ENCODE data around the gene TM4SF5.

Gene TM4SF5

GRCh38 chr17:4796552-4796920 lies 24.9 kb downstream of the TM4SF5 start:
- peak; percentile 44 for DNase-seq (ENCODE audit: low read depth)
- TF ChIP-seq CTCF (conservative IDR thresholded peaks at IDR 0.05; ENCODE audit: control insufficient read depth, insufficient read depth, low read depth, low read length): no peak
- peak overlapping the region; percentile 100 for H3K4me3 ChIP-seq (ENCODE audit: control insufficient read depth, low read depth, low read length)

- no peak for TF ChIP-seq CTCF (conservative IDR thresholded peaks at IDR 0.05; ENCODE audit: control insufficient read depth, insufficient read depth, low read depth, low read length)
- DNase-seq (ENCODE audit: low read depth): no peak
- H3K4me3 ChIP-seq (ENCODE audit: control insufficient read depth, low read depth, low read length): no peak overlapping the region
Measured at GRCh38 chr17:4800462-4801196, 28.9 kb downstream of the TM4SF5 start.

DNA sequence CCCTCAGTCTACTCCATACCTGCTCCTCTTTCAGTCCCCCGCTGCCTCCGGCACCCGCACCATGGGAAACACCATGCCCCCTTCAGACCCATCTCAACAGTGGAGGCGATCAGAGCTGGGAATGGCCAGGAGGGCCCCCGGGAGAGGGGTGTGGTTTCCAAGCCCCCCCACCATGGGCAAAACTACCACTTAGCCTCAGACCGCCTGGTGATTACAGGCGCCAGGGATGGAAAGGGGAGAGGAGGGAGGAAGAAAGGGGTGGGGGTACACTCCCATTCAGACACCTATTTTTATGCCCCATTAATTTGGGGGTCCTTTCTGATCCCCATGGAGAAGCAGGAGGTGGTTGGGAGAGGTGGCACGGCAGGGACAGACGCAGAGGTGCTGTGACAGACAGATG lies 30.5 kb downstream of the TM4SF5 start, which contains the start of gene C17orf114:
C17orf114 (minus strand) TSS at position 101 of the 400 bp plus-strand sequence.
- no peak for DNase-seq (ENCODE audit: low read depth)
- H3K4me3 ChIP-seq (ENCODE audit: control insufficient read depth, low read depth, low read length): no peak within 1 kb of the TSS
- TF ChIP-seq CTCF (conservative IDR thresholded peaks at IDR 0.05; ENCODE audit: control insufficient read depth, insufficient read depth, low read depth, low read length): no peak

DNA sequence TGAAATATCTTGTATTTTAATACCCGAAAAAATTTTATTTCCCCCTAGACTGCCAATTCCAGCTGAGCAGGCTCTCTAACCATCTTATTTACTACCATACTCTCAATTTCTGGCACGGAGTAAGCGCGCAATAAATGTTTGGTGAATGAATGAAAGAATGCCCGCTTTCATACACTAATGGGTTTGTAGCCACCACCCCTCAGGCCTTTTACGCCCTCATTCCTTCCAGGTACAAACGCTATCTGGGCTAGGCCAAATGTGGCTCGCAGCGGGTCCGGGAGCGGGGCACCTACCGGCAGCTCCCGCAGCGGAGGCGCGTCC lies 34.7 kb downstream of the TM4SF5 start:
- no peak for DNase-seq (ENCODE audit: low read depth)
- H3K4me3 ChIP-seq (ENCODE audit: control insufficient read depth, low read depth, low read length): peak overlapping the region; percentile 69
- no peak for TF ChIP-seq CTCF (conservative IDR thresholded peaks at IDR 0.05; ENCODE audit: control insufficient read depth, insufficient read depth, low read depth, low read length)

DNA sequence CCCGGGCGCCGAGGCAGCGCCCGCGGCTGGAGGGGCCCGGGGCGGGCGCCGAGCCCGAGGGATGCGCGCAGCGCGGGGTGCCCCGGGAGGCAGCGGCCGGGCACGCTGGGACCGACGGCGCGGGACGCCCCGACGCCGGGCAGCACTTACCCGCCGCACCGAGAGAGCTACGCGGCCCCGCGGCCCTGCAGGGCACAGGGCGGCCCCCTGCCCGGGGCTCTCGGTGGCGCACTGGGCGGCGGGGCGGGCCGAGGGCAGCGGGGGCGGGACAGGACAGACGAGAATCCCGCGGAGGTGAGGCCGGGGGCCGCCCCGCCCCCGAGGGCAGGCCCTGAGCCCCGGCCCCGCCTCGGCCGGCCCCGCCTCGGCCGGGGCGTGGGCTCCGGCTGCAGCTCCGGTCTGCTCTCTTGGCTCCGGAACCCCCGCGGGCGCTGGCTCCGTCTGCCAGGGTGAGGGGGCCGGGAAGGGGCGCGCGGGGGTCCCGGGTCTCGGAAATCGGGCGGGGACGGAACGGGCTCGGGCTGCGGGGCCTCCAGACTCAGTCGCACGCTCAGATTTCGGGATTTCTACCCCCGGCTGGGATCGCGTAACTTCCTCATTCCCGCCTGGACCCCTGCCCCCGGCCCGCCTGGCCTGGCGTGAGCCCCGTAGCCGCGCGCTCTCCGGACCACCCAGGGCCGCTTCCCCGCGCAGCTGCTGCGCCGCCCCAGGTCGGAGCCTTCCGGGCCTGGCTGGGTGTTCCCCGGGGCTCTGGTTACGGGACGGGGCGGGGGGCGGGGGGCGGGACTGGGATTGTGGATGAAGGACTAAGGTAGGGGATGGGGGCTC lies 35.3 kb downstream of the TM4SF5 start, which contains the start of gene PLD2:
PLD2 (plus strand) TSS at position 376 of the 828 bp plus-strand sequence. CDS start 621 bp downstream, outside the sequence.
- DNase-seq (ENCODE audit: low read depth): peak; percentile 63
- TF ChIP-seq CTCF (conservative IDR thresholded peaks at IDR 0.05; ENCODE audit: control insufficient read depth, insufficient read depth, low read depth, low read length): no peak
- peak within 1 kb of the TSS; percentile 69 for H3K4me3 ChIP-seq (ENCODE audit: control insufficient read depth, low read depth, low read length)

DNA sequence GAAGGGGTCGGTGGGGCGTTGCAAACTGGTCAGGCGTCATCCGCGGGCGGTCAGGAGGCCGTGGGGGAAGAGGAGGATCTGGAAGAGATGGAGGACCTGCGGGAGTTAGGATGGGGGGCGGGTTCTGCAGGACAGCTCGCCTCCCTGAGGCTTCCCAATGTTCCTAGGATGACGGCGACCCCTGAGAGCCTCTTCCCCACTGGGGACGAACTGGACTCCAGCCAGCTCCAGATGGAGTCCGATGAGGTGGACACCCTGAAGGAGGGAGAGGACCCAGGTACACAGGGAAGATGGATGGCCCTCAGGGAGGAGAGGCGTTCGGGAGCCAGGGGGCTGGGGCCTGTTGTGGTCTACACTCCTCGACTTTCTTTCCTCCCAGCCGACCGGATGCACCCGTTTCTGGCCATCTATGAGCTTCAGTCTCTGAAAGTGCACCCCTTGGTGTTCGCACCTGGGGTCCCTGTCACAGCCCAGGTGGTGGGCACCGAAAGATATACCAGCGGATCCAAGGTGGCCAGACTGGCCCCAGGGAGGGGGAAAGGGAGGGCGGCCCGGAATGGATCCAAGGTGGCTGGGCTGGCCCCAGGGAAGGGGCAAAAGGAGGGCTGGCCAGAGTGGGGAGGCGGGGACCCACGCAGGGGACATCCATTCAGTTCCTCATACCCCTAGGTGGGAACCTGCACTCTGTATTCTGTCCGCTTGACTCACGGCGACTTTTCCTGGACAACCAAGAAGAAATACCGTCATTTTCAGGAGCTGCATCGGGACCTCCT lies 36.1 kb downstream of the TM4SF5 start:
- no peak for DNase-seq (ENCODE audit: low read depth)
- no peak for TF ChIP-seq CTCF (conservative IDR thresholded peaks at IDR 0.05; ENCODE audit: control insufficient read depth, insufficient read depth, low read depth, low read length)
- peak overlapping the region; percentile 65 for H3K4me3 ChIP-seq (ENCODE audit: control insufficient read depth, low read depth, low read length)

All from fibroblast of mammary gland (primary cell).